GM19239 (cell line): Measurements from ENCODE around the gene CD34.
"Not testable (repeated sequence)": the region's sequence is repeated elsewhere in the genome, so short reads cannot be mapped to it uniquely, and the experiment has no call there.

Source experiments
- DNase-seq: peaks from one replicate; pipeline ENCODE4 v3.0.0; 2011; ENCODE audit warnings: low spot score; ENCODE audit not compliant: insufficient read length
- FAIRE-seq: peaks from 2 replicates; lab custom pipeline; 2011; peaks lifted over from hg19 to GRCh38; lab: Jason Lieb, UNC

Gene CD34

GRCh38 chr1:207933205-207933800 is 22.4 kb upstream of the CD34 start:
- DNase-seq (no peak), FAIRE-seq (no peak)

- DNase-seq (no peak), FAIRE-seq (no peak)
These were observed 16.1 kb upstream of the CD34 start for GRCh38 chr1:207926984-207927383.

GRCh38 chr1:207925969-207926368 is 15.0 kb upstream of the CD34 start:
- not testable (repeated sequence) for DNase-seq, FAIRE-seq

- FAIRE-seq: no peak
- no peak for DNase-seq
These were observed 14.3 kb upstream of the CD34 start for GRCh38 chr1:207925210-207925609.

DNA sequence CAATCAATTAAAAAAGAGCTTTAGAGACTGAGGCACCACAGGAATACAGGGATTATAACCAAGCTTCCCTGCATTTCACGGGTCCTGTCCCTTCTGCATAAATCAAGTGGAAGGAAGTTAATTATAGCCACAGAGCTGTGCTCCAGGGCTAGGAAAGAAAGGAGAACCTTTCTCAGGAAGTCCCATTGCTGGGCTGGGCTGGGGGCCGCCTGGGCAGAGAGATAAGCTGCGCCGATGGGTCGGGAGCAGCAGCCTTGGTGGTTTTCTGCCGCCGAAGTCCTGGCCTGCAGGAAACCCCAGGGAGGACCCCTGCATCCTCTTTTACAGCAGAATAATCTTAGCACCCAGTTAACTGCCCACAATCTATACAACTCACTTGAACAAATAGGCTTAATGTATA is 12.6 kb upstream of the CD34 start:
- DNase-seq (no peak), FAIRE-seq (no peak)

- no peak for FAIRE-seq
- no peak for DNase-seq
These were observed 12.2 kb upstream of the CD34 start for GRCh38 chr1:207923121-207923520.

- FAIRE-seq (no peak), DNase-seq (no peak)
These were observed 11.6 kb upstream of the CD34 start for GRCh38 chr1:207922554-207922953.

- FAIRE-seq (no peak), DNase-seq (no peak)
These were observed 10.4 kb upstream of the CD34 start for GRCh38 chr1:207921321-207921720.

GRCh38 chr1:207920444-207921021 is 9.6 kb upstream of the CD34 start:
- DNase-seq (no peak), FAIRE-seq (no peak)

DNA sequence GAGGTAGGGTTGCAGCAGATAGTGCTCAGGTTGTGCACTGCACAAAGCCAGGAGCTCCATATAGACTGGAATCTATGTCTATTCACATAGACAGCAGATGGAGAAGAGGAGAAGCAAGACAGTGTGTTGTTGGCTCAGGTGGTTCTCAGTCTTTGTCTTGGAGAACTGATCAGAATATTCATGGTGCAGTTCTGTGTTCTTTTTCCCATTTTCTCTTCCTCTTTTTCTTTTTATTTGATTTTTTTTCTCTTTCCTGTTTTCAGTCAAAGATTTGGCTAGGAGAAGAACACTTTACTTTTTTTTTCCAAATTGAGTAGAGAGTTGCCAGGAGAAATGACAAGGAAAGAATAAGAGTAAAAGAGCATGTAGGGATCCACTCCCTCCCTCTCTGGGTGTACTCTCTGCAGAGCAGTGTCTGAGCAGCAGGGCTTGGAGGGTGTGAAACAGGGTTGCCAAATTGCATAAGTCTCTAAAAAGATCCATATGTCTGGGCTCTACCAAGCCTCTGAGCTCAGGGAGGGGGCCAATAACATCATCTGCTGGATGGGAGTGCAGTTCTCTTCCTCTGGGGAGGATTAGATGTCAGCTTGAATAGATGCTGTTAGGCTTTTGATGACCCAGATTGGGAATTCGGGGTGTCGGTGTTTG is 8.7 kb upstream of the CD34 start:
- no peak for FAIRE-seq
- DNase-seq: no peak

DNA sequence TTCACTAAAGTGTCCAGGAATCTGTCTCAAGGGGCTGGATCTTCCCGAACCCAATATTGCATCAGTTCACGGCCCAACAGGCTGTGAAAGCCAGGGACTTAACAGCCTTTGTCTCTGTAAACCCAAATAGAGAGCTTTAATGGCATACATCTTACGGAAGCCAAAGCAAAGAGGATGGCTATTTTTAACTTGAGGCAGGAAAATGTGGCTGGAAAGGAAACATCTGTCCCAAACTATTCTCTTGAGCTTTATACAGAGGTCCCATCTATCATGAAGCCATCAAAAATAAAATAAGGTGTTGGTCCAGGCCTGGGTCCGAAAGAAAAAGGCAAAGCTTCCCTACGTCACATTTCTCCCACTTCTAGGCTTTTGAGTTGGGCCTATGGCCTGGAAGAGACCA is 7.7 kb upstream of the CD34 start:
- no peak for FAIRE-seq
- no peak for DNase-seq

- DNase-seq: no peak
- no peak for FAIRE-seq
These were observed 7.1 kb upstream of the CD34 start for GRCh38 chr1:207918011-207918410.

DNA sequence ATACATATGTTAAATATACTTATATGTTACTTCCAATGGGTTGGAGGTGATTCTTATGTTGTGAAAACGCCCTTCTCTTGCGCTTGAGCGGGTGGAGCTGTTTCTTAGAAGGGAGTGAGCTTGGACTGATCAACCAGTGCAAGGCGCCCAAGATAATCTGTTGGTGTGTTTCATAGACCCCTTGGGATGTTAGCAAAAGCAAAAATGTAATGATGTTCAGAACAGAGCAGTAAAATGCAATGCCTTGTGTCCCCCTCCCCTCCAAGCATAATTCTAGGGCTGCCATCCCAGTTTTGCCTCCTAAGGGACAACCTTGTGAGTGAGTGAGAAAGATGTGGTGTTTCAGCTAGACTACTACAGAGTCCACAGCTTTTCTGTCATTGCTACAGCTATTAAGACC is 6.2 kb upstream of the CD34 start:
- no peak for DNase-seq
- no peak for FAIRE-seq

DNA sequence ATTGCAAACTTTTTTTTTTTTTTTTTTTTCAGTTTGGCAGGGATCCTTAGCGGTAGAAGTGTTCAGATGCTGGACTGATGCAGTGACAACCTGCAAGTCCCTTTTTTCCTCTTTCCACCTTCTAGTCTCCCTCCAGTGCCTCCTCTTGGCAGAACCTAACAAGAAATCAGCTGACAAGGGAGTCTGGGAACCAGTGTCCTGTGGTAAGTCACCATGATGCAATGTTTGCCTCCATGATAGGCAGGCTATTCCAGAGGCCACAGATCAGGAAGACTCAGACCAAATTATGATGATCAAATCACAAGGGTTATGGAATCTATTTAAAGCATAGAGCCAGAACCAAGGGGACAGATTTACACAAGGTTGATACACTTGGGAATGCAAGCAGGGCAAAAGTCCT is 3.0 kb upstream of the CD34 start:
- no peak for FAIRE-seq
- DNase-seq: no peak

DNA sequence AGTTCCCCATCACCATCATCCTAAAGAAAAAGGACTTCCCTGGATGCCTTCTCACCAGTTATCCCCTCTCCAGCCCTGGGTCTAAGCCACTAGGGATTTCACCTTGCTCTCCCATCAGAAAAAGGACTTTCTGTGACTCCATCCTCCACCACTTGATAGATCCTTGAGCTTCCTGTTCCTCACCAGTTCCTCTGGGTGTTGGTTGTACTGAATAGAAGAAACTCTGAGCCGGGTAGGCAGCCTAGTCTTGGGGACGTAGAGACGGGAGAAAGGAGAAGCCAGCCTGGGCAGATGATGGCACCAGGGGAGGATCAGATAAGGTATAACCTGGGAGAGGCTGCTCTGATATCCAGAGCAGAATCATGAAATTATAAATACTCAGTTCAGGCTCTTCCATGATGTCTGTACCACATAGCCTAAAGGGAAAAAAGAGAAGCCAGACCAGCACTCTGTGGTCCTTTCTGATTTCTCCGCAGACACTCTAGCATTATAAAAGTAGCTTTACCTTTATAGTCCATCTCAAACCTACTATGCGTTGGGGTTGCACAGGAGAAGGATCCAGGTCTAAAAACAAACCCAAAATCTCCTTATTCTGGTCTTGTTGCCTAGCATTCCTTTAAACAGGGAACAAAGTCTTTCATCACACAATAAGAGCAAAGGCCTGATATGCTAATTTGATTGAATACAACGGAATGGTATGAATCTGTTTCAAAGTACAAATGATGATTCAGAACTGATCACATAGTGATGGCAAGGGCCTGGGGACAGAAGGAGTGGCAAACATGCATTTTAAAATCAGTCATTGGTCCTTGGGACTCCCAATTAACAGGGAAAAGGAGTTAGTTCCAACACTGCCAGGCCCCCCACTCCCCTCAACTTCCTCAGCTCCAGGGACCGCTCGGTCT is 1.2 kb upstream of the CD34 start:
- DNase-seq (no peak), FAIRE-seq (no peak)

GRCh38 chr1:207909687-207910086 is 1.2 kb downstream of the CD34 start:
- no peak for FAIRE-seq
- no peak for DNase-seq

DNA sequence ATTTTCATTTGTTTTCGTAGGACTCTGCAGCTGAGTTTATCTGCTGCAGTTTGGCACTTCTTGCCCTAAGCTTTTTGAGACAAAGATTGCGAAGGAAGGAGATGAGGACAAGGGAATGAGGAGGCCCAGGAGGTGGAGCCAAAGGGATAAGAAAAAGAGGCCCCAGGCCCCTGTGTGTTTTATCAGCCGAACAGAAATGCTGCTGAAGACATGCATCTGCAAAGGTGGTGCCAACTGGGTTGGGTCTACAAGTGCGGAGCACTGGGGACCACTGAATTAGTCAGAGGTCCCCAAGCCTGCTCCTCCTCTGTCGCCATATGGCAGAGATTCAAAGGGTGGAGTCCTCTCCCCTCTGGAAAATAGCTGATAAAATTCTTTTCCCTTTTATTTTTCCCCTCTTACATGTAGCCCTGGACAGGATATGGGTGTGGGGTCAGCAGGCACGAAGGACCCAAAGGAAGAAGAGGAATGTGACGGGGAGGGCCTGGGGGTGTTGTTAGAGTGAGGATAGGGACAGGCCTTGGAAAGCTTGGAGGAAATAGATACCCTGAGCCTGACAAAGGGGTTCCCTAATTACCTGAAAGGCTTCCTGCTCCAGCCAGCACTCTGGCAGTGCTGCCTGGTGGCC is 2.7 kb downstream of the CD34 start:
- no peak for FAIRE-seq
- DNase-seq: no peak

DNA sequence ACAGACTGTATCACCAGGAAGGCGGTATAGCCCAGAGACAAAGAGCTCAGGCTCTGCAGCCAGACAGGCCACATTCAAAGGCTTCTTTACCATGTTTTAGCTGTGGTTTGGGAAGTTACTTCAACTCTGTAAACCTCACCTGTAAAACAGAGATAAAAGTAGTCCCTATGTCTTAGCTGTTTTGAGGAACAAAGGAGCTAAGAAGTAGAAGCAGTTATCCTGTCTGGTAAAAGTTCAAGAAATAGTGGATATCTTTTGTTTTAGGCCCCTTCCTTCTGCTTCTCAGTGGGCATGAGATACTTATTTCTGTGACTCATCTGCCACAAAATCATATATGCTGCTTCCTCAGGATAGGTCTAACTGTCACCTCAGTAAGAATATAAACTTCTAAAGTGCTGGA is 6.5 kb downstream of the CD34 start:
- no peak for FAIRE-seq
- no peak for DNase-seq

- FAIRE-seq: no peak
These were observed 7.2 kb downstream of the CD34 start for GRCh38 chr1:207903767-207904166.

GRCh38 chr1:207903053-207903452 is 7.9 kb downstream of the CD34 start:
- DNase-seq: no peak
- FAIRE-seq: no peak

More at GRCh38 chr1:207903767-207904166, 7.2 kb downstream of the CD34 start:
- DNase-seq: no peak
